Upper lobe of right lung (tissue), 1 donor: ENCODE measurements around the gene E2F6. TPM values are rescaled to one million over a fixed set of nuclear protein-coding genes. Genes with fewer than 3 reads are reported as not detected.

Experiments used
- ATAC-seq: fragments of 200-7000 bp; cut with Tn5 transposase; one replicate; pipeline ENCODE4 v1.9.1; 2020; ENCODE audit warnings: mild to moderate bottlenecking, moderate library complexity
- DNase-seq: peaks from one replicate; pipeline ENCODE4 v3.0.0-alpha.2; 2020
- H3K27ac ChIP-seq: fragments of 200-600 bp; one replicate; pipeline ENCODE4 v1.8.0; 2022
- H3K27me3 ChIP-seq: fragments of 200-600 bp; one replicate; pipeline ENCODE4 v1.8.0; 2022; ENCODE audit warnings: mild to moderate bottlenecking
- H3K36me3 ChIP-seq: fragments of 200-600 bp; one replicate; pipeline ENCODE4 v1.8.0; 2022
- H3K4me1 ChIP-seq: fragments of 200-600 bp; one replicate; pipeline ENCODE4 v1.8.0; 2022
- H3K4me3 ChIP-seq: fragments of 200-600 bp; one replicate; pipeline ENCODE4 v1.8.0; 2022; ENCODE audit warnings: mild to moderate bottlenecking
- H3K9me3 ChIP-seq: fragments of 200-600 bp; one replicate; pipeline ENCODE4 v1.8.0; 2022
- CTCF ChIP-seq: fragments of 200-600 bp; IDR thresholded peaks from one replicate; pipeline ENCODE4 v1.8.0; 2022; ENCODE audit warnings: antibody characterized with exemption
- intact Hi-C: fragments of 100-400 bp; cut with DNase I; formaldehyde crosslinking; loops from one replicate; pipeline ENCODE4 v1.11.0; 2022
- total RNA-seq: library from RNA; stranded (reverse); fragmentation: NEBNext Ultra II Directional; extraction: Animal tissue kit (Norgen Biotek cat#: 25700); gene quantifications from one replicate; pipeline ENCODE4 v1.2.1, GENCODE V29; 2021
- donor health status: DM: no; HTN: yes; CAD: no; lungs with severe emphysema.

Gene E2F6
- total RNA-seq, 1 donor from 2014 or later = 14.5 TPM

GRCh38 chr2:11512431-11512830 is 46.5 kb upstream of the E2F6 start:
- Histone ChIP-seq H3K27me3 (no peaks in the 10 kb centered on the region), H3K9me3 (no peaks in the 10 kb centered on the region), H3K27ac (no peak overlapping the region), H3K36me3 (no peaks in the 10 kb centered on the region), H3K4me1 (no peaks in the 10 kb centered on the region), H3K4me3 (no peak overlapping the region)
- ATAC-seq (no peak), DNase-seq (no peak)
- no peak for TF ChIP-seq CTCF
- intact Hi-C loops = no loop called here

GRCh38 chr2:11509657-11510360 is 43.8 kb upstream of the E2F6 start:
- Histone ChIP-seq H3K9me3 (no peaks in the 10 kb centered on the region), H3K27me3 (no peaks in the 10 kb centered on the region), H3K36me3 (no peaks in the 10 kb centered on the region), H3K4me3 (no peak overlapping the region), H3K27ac (no peak overlapping the region), H3K4me1 (no peaks in the 10 kb centered on the region)
- ATAC-seq = no peak
- TF ChIP-seq CTCF = no peak
- intact Hi-C loops = no loop called here
- no peak for DNase-seq

GRCh38 chr2:11508279-11508678 is 42.3 kb upstream of the E2F6 start:
- intact Hi-C loops = no loop called here
- H3K9me3 ChIP-seq = no peaks in the 10 kb centered on the region
- no peak for TF ChIP-seq CTCF
- ATAC-seq (no peak), DNase-seq (no peak)
- peaks cover 5% of the 10 kb centered on the region for H3K27me3 ChIP-seq
- no peak overlapping the region for H3K27ac ChIP-seq
- no peak overlapping the region for H3K4me3 ChIP-seq
- H3K4me1 ChIP-seq = no peaks in the 10 kb centered on the region
- H3K36me3 ChIP-seq = no peaks in the 10 kb centered on the region

- Histone ChIP-seq H3K36me3 (no peaks in the 10 kb centered on the region), H3K9me3 (no peaks in the 10 kb centered on the region), H3K4me1 (no peaks in the 10 kb centered on the region), H3K27me3 (peaks cover 12% of the 10 kb centered on the region), H3K27ac (no peak overlapping the region), H3K4me3 (no peak overlapping the region)
- intact Hi-C loops = no loop called here
- DNase-seq = no peak
- no peak for TF ChIP-seq CTCF
- ATAC-seq = no peak
Observed at GRCh38 chr2:11507517-11507916, 41.6 kb upstream of the E2F6 start.

- Histone ChIP-seq H3K36me3 (no peaks in the 10 kb centered on the region), H3K9me3 (no peaks in the 10 kb centered on the region), H3K27me3 (peaks cover 12% of the 10 kb centered on the region), H3K4me1 (no peaks in the 10 kb centered on the region), H3K27ac (no peak overlapping the region), H3K4me3 (no peak overlapping the region)
- intact Hi-C loops = no loop called here
- ATAC-seq (no peak), DNase-seq (no peak)
- TF ChIP-seq CTCF = no peak
Observed at GRCh38 chr2:11506611-11506969, 40.6 kb upstream of the E2F6 start.
